ENCODE data around the gene NMRK1.

DNA sequence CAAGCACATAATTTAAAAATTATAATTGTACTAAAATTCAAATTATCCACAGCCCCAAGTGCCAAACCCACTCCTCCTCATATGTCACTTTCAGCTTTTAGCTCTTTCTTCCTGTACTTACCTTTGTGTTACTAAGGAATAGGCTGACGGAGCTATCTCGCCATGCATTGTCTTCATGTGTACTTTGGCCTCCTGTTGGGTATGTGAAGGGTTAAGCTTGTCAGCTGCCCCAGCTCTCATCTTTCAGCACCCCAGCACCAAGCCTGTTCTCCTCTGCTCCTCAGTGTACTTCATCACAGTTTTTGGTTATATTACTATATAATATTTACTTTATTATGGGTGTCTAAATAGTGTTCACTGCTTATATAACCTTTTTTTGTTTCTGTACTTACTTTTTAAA lies 46.5 kb upstream of the NMRK1 start:
- TF ChIP-seq POLR2A (IDR thresholded peaks at IDR 0.05; ENCODE audit: low read length) (no peak), GATA1 (IDR thresholded peaks at IDR 0.05; ENCODE audit: low read depth, low read length) (no peak)

All from erythroblast (primary cell).